Glomerular endothelial cell (primary cell): Measurements from ENCODE around the gene ZNF605. TPM values are rescaled to one million over a fixed set of nuclear protein-coding genes. Genes with fewer than 3 reads are reported as not detected.
A peak's percentile ranks its signal among the peaks of the same experiment; 100 is the strongest.
"Not testable (repeated sequence)": the region's sequence is repeated elsewhere in the genome, so short reads cannot be mapped to it uniquely, and the experiment has no call there.

Experiments used
- DNase-seq: peaks from one replicate; pipeline ENCODE4 v3.0.0-alpha.2; 2011; ENCODE audit warnings: low read depth, low spot score; ENCODE audit errors: extremely low read depth
- total RNA-seq: library from RNA; depleted of rRNA; stranded (reverse); fragments of >200 nt; gene quantifications from 2 replicates; pipeline ENCODE4 v1.2.3, GENCODE V29; 2015

Gene ZNF605
- 5.7 and 6.2 TPM in 2 replicates for total RNA-seq

GRCh38 chr12:132956011-132956788 lies at the start of gene ZNF605:
Gene ZNF605 (minus strand): TSS chr12:132956306. CDS start chr12:132945635, 10,671 bp downstream.
- DNase-seq: no peak

- DNase-seq: no peak
These were observed 42.6 kb upstream of the ZNF605 start for GRCh38 chr12:132998741-132999140.

DNA sequence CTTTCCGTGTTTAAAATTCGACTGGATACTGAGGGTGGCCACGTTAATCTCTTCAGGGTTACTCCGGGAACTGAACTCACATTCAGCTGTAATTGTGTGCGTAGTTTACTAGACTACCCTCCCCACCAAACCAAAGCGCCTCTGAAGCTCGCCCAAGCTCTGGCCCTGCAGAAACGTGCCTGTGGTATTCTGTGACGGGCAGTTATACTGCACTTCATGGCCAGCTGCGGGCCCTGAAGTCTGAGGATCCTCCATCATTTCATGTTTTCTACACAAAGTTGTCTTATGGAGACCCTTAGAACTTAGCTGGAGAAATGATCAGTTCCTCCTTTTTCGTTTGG lies 30.7 kb upstream of the ZNF605 start:
- DNase-seq: no peak

GRCh38 chr12:132986001-132986884 lies 30.1 kb upstream of the ZNF605 start, which contains the start of gene ZNF26:
Gene ZNF26 (plus strand): TSS chr12:132986367. CDS start chr12:132986841, 474 bp downstream.
- DNase-seq: peak; percentile 54

DNA sequence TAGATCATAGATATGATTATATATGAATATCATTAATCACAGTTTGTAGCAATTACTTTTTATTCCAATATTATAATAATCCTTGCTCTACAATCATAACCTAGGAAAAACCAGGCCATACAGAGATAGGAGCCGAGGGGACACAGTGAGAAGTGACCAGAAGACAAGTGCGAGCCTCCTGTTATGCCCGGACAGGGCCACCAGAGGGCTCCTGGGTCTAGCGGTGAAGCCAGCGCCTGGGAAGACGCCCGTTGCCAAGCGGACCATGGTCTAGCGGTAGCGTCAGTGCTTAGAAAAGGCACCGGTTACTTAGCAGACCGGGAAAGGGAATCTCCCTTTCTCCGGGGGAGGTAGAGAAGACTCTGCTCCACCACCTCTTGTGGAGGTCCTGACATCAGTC lies 20.8 kb upstream of the ZNF605 start:
- not testable (repeated sequence) for DNase-seq

DNA sequence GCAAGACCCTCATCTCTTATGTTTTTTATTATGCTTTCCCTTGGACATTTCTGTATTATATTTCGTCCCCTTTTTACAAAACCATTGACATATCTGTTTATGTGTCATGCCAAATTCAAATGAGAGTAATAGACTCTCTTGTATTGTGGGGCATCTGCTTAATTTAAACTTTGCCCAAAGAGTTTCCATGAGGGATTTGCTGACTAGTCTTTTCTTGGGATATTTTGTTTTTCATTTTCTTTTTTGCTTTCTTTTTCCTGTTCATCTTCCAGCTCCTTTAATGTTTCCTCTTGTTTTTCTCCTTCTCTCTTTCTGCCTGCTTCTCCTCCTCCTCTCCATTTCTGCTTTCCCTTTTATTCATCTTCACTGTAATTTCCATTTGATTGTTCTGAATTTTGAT lies 16.3 kb upstream of the ZNF605 start:
- DNase-seq: no peak

DNA sequence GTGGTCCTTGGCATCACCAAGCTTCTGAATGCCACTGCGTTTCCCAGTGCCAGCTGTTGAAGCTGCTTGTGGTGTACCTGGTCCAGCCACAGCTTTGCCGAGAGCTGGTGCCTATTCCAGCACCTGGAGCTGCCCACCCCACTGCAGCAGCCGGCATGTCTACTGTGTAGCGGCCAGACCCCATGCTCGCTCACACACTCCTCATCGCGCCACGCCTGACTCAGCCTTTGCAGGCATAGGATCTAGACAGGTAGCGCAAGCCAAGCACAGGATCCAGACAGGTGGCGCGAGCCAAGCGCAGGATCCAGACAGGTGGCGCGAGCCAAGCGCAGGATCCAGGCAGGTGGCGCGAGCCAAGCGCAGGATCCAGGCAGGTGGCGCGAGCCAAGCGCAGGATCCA lies 11.6 kb upstream of the ZNF605 start:
- DNase-seq: no peak

DNA sequence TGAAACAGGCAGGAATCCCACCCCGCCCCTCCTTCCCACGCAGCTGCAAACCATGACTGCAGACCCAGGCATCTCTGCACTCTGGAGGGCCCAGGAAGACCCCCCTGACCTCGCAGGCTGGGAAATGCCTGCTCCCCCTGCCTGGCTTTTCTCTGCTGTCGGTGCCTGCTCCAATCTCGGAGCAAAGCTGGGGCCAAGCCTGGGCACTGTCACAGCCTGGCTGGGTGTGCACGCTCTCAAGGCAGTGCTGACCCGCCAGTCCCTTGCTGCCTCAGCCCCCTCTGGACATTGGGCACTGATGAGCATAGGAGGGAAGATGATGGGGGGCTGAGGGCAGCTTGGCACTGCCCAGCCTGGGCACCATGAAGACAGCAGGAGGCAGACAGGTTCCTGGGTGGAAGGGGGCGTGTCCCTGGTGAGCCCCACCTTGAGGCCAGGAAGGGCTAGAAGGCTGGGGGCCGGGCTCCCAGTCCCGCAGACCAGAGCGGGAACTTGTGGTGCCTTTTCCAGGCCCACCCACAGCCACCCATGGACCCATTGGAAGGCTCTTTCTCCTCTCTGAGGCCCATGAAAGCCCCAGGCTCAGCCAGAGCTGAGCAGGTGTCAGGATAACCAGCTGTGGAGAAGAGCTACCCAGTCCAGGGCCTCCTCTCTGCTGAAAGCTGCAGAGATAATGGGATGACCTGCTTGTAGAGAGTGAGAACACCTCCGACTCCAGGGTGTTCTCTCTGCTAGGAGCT lies 10.7 kb upstream of the ZNF605 start:
- DNase-seq: no peak

DNA sequence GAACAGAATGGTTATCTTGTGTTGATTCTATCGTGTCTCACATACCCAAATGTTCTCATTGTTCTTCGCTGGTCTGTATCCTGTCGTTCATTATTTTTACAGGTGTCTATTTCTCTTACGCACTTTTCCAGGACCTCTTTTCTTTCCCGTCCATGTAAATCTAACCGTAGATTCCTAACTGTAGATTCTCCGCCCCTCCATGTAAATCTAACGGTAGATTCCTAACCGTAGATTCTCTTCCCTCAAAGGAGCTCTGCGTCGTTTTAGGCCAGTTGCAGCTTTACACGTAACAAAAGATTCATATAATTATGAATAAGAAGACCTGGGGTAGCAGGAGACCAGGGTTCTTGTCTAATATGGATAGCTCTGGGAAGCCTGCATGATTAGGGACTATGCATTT lies 9.7 kb upstream of the ZNF605 start:
- no peak for DNase-seq

DNA sequence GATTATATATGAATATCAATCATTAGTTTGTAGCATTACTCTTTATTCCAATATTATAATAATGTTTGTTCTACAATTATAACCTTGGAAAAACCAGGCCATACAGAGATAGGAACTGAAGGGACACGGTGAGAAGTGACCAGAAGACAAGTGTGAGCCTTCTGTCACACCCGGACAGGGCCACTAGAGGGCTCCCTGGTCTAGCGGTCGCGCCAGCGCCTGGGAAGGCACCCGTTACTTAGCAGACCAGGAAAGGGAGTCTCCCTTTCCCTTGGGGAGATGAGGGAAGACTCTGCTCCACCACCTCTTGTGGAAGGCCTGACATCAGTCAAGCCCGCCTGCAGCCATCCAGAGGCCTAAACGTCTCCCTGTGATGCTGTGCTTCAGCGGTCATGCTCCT lies 7.8 kb upstream of the ZNF605 start:
- not testable (repeated sequence) for DNase-seq

DNA sequence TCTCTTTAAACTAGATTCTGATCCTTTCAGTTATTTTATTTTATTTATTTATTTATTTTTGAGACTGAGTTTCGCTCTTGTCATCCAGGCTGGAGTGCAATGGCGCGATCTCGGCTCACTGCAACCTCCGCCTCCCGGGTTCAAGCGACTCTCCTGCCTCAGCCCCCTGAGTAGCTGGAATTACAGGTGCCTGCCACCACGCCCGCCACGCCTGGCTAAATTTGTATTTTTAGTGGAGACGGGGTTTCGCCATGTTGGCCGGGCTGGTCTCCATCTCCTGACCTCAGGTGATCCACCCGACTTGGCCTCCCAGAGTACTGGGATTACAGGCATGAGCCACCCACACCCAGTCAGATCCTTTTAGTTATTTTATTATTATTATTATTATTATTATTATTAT lies 5.7 kb upstream of the ZNF605 start:
- not testable (repeated sequence) for DNase-seq

DNA sequence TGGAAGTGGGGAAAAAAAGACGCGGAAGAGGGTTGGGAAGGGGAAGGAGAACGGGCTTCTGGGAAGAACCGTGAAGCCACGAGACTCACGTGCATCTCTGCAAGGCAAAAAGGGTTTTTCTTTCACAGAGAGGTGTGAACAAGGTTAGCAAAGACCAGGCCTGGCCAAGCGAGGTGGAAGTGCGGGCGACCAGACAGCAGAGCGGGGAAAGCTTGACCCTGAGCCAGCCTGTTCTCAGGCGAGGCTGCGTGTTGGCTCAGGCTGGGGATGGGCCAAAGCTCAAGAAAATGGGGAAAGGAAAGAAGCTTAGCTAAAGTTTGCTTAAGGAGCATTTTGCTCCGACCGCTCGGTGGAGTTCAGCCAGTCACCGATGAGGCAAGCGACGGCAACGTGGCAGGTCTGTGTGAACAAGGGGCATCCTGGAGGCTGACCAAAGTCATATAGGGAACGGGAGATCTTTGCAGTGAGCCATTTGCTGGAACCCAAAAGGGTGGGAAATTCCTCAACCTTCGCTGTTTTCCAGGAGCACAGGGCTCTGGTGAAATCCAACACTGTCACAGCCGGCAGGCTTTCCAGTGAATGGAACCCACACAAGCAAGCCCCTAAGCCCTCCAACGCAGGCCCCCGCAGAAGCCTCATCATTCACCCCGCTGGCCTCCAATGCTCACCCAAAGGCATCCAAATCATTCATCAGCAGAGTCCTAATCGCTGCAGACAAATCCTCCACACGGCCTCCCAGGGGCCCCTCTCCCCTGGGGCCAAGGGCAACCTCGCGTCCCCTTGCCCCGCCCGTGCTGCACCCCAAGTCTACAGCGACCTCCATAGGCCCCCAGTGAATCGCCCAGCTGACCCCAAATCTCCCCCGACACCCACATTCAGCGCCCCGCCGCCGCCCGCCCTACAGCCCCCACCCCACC lies 754 bp downstream of the ZNF605 start:
- no peak for DNase-seq

GRCh38 chr12:132954471-132955048 lies 1.5 kb downstream of the ZNF605 start:
- DNase-seq: no peak

DNA sequence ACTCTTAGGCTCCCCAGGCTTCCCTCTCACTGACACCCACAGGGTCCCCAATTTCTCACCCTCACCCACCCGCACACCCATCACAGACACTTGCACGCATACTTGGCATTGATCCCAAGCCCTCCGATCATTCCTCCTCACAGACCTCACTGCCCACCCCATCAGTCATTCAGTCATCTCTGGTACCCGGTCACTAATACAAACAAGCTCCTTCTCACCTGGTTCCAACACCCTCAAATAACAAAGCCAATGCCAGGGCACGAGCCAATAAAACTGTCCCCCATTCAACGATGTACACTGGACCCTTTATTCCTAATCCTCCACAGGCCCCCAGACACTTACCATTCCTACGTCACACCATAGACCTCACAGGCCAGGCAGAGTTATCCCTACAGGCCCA lies 2.3 kb downstream of the ZNF605 start:
- DNase-seq: no peak

DNA sequence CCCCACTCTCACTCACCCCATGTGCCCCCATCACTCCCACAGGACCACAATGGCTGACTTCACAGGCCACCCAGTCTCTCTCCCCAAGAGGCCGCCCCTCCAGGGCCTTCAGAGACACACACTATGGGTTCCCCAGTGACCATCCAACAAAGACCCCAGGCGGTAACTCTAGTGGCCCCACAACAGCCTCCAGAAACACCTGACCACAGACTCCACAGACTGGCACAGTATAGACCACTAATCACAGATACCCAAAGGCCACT lies 3.0 kb downstream of the ZNF605 start:
- no peak for DNase-seq

DNA sequence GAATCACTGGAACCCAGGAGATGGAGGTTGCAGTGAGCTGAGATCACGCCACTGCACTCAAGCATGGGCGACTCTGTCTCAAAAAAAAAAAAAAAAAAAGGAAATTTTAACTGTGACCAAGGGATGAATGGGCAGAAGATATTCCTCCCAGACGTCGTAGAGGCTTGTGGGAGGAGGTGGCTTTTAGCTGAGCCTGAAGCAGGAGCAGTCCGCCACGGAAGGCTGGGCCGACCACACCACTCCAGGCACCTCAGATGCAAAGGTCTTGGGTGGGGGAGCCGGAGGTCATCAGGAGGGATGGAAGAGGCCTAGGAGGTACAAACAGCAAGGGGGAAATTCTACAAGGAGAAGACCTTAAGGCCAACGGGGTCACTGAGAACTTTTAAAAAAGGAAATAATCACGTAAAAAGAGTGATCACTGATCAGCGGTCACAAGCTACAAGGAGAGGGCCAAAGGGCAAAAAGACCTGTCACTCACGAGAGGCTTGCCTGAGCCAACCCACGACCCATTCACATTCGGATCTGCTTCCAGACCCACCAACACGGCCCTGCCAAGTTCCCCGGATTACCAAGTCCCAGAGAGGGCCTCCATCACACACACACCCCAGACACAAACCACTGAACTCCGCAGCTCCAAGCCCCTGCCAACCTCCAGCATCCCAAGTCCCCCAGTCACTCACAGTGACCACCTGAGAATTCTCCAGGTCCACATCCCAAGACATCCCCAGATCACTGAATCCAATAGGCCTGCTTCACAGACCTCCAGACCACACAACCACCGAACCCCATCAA lies 3.5 kb downstream of the ZNF605 start:
- no peak for DNase-seq

DNA sequence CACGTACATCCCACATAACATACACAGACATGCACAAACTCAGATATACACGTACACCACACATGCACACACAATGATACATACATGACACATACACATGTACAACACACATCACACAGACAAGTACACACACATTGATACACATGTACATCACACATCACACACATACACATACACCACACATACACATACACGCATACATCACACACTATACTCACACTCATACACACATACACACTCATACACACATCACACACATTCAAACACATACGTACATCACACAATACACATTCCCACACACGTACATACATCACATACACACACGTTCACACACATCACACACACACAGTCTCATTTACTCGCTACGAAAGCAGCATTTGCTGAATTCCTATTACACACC lies 4.5 kb downstream of the ZNF605 start:
- no peak for DNase-seq

DNA sequence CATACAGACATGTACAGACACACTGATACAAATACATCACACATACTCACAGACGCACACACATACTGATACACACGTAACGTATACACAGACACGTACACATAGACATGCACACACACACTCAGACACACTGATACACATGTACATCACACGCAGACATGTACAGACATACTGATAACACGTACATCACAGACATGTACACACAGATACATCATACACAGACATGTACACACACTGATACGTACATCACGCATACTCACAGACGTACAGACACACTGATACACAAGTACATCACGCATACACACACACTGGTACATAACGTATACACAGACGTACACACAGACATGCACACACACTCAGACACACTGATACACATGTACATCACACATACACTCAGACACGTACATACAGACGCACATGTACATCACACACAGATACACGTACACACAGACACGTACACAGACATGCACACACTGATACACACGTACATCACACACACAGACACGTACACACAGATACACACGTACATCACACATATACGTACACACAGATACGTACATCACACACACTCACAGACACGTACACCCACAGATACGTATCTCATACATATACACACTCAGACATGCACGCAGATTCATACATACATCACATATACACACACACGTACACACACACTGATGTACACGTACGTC lies 5.1 kb downstream of the ZNF605 start:
- DNase-seq: no peak
